Measurements from ENCODE around the gene RCL1. TPM values are rescaled to one million over a fixed set of nuclear protein-coding genes. Genes with fewer than 3 reads are reported as not detected.

RCL1 gene
- polyA plus RNA-seq, 1 of the 3 experiments (the other 2 are of a cell fraction) = 18.4 TPM

GRCh38 chr9:4865681-4866080 is 72.9 kb downstream of the RCL1 start (continued):
- TF ChIP-seq RCOR1 (IDR thresholded peaks at IDR 0.05; ENCODE audit: low read length) = no peak

GRCh38 chr9:4866239-4866969 is 73.7 kb downstream of the RCL1 start:
- no peak for DNase-seq
- Histone ChIP-seq H3F3A (replicated peaks; ENCODE audit: insufficient read depth) (peaks cover 4% of the 10 kb centered on the region), H3K9ac (no peak overlapping the region), H3K4me3 (ENCODE audit: low read depth in 2 of 2, low read length in 1 of 2) (no peak overlapping the region), H3K9me3 (no peaks in the 10 kb centered on the region), H3K4me1 (ENCODE audit: control insufficient read depth in 1 of 2, insufficient read depth in 2 of 2, low read depth in 1 of 2, low read length in 1 of 2) (no peaks in the 10 kb centered on the region; a peak in 2 of 4 replicates), H3K79me2 (ENCODE audit: insufficient read depth) (peaks cover 5% of the 10 kb centered on the region; the same call in 1 of the 2 replicates), H4K20me1 (ENCODE audit: insufficient read depth) (no peaks in the 10 kb centered on the region), H3K4me2 (no peak overlapping the region), H3K27me3 (ENCODE audit: insufficient read depth) (no peaks in the 10 kb centered on the region), H2AFZ (ENCODE audit: low read depth) (no peak overlapping the region), H3K36me3 (replicated peaks in 1 of 2; ENCODE audit: control insufficient read depth in 1 of 2, insufficient read depth in 2 of 2, low read length in 1 of 2) (peaks cover 0 to 8% of the 10 kb centered on the region in 2 experiments), H3K27ac (ENCODE audit: low read depth in 2 of 2, low read length in 1 of 2) (no peak overlapping the region), H3K9me2 (no peaks in the 10 kb centered on the region)
- ChIA-PET CTCF (no interaction called here), POLR2A (no interaction called here)
- 94% methylated on average over 6 of the region's 6 CpGs for WGBS (ENCODE audit: low lambda C conversion rate)
- TF ChIP-seq NRF1 (IDR thresholded peaks at IDR 0.05; ENCODE audit: low read depth, low read length) = no peak
- TF ChIP-seq TEAD4 (IDR thresholded peaks at IDR 0.05; ENCODE audit: borderline replicate concordance, insufficient read depth) = no peak
- peak; percentile 42; the same call in 1 of the 2 replicates for TF ChIP-seq TCF12 (IDR thresholded peaks at IDR 0.05)

GRCh38 chr9:4873066-4873465 is 80.3 kb downstream of the RCL1 start:
- Histone ChIP-seq H3F3A (replicated peaks; ENCODE audit: insufficient read depth) (no peaks in the 10 kb centered on the region), H3K27ac (ENCODE audit: low read depth in 2 of 2, low read length in 1 of 2) (no peak overlapping the region), H3K9ac (no peak overlapping the region), H3K9me2 (no peaks in the 10 kb centered on the region), H4K20me1 (ENCODE audit: insufficient read depth) (no peaks in the 10 kb centered on the region), H3K4me3 (ENCODE audit: low read depth in 2 of 2, low read length in 1 of 2) (no peak overlapping the region), H2AFZ (ENCODE audit: low read depth) (no peak overlapping the region), H3K4me1 (ENCODE audit: control insufficient read depth in 1 of 2, insufficient read depth in 2 of 2, low read depth in 1 of 2, low read length in 1 of 2) (no peaks in the 10 kb centered on the region), H3K27me3 (ENCODE audit: insufficient read depth) (no peaks in the 10 kb centered on the region), H3K36me3 (replicated peaks in 1 of 2; ENCODE audit: control insufficient read depth in 1 of 2, insufficient read depth in 2 of 2, low read length in 1 of 2) (no peaks in the 10 kb centered on the region), H3K79me2 (ENCODE audit: insufficient read depth) (no peaks in the 10 kb centered on the region), H3K4me2 (no peak overlapping the region), H3K9me3 (no peaks in the 10 kb centered on the region)
- DNase-seq = no peak
- ChIA-PET POLR2A (no interaction called here), CTCF (interaction anchor here (1.4 kb wide), 1 partner anchor 114 kb away, joined by 3 read pairs; no protein-coding TSS in a partner anchor)
- 95% methylated on average over 4 of the region's 4 CpGs for WGBS (ENCODE audit: low lambda C conversion rate)
- TF ChIP-seq ZBTB33 (IDR thresholded peaks at IDR 0.05; ENCODE audit: borderline replicate concordance, low read depth) = no peak
- no peak for TF ChIP-seq RFX5 (IDR thresholded peaks at IDR 0.05; ENCODE audit: low read length)
- TF ChIP-seq IRF3 (IDR thresholded peaks at IDR 0.05; ENCODE audit: low read depth, low read length) = no peak
- TF ChIP-seq PBX3 (IDR thresholded peaks at IDR 0.05) = no peak
- no peak for TF ChIP-seq NRF1 (IDR thresholded peaks at IDR 0.05; ENCODE audit: low read depth, low read length)
- no peak for TF ChIP-seq RXRA (IDR thresholded peaks at IDR 0.05; ENCODE audit: borderline replicate concordance, low read depth)
- TF ChIP-seq FOXM1 (IDR thresholded peaks at IDR 0.05; ENCODE audit: low read depth) = no peak
- TF ChIP-seq EP300 (IDR thresholded peaks at IDR 0.05; ENCODE audit: borderline replicate concordance in 1 of 2, low read depth in 1 of 2, low read length in 1 of 2) = no peak
- no peak for TF ChIP-seq MAX (IDR thresholded peaks at IDR 0.05; ENCODE audit: low read depth)
- TF ChIP-seq POLR2AphosphoS5 (IDR thresholded peaks at IDR 0.05; ENCODE audit: low read depth, low read length) = no peak
- TF ChIP-seq TCF12 (IDR thresholded peaks at IDR 0.05) = no peak
